NCI-H526 treated with DMSO at 0.1 percent for 48 hours (cell line): ENCODE measurements around the gene SUPT3H.

ENCODE experiments used
- DNase-seq: peaks from one replicate; lab custom pipeline; 2025; lab: John Stamatoyannopoulos, UW

SUPT3H gene

DNA sequence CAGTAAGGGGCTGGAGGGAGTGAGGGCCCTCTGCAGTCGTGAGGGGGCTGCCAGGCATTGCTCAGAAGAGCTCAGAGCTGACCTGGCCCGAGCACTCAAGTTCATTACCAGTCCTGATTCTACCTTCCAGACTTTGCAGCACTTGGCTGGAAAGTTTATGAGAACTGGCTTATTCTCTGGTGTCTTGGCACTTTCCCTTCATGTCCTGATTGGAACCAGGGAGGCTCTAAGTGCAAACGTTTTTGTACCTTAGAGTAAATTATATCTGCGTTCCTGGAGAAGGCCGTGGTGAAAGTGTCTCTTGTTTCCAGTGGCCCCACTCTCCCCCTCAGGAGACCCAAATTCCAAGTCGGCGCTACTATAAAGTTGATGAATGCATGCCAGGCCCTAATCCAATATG, 587.9 kb downstream of the SUPT3H start:
- DNase-seq: no peak

DNA sequence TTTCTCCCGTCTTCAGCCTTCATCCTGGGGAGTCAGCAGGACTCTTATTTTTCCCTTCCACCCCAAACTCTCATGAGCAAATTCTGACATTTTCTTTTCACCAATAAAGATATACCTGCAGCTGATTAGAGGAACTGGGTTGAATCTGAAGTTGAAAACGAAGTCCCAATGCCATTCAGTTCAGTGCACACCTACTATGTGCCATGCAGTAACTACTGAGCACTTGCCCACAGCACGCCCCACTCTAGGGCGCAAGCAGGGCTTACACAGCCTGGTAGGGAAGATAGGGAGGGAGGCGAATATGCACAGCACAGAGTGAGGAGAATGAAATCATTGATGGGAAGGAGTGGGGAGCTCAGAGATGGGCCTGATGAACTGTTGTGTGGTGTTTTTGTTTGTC, 588.7 kb downstream of the SUPT3H start:
- DNase-seq: no peak

DNA sequence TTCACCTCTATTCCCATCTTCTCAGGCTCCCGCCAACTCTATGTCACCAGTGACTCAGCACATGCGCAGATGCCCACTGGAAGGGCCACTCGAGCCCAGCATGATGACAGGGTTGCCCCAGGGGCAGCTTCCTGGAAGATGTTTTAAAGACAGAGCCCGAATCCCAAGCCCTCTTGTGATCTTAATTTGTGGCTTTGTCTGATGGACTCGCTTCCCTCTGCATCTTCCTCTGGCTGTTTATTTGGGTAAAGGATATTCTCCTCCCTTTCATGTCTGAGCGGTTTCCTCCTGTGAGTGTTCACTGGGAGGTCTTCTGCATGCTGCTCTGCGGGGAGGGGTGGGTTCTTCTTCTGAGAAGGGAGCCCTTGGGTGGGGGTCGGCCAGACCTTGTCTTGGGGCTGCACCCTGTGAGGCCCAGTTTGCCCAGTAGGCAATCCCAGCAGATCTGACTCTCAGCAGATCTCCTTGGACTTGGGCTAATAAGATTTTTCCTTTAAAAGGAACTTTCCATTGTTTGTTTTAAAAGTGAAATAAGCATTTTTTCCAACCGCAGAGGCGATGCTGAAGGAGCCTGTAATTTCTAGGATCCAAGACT, 589.2 kb downstream of the SUPT3H start:
- no peak for DNase-seq

DNA sequence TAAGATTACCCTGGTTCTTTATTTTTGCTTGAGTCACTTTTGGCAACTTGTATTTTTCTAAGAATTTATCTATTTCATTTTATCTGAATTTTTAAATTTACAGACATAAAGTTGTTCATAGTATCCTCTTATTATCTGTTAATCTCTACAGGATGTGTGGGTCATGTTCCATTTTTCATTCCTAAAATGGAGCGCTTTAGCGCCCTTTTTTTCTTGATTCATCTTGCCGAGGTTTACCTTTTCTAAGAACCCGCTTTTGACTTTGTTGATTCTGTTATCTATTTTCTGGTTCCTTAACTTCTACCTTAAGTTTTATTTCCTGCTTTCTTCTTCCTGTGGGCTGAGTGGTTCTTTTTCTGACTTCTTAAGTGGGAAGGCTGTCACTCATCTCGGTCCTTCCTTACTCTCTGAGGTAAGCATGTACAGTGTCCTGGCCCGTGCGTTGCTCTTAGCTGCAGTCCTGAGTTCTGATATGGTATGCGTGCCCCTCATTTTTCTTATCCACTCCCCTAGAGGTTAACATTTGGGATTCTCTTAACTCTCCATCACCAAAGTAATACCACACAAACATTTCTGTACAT, 590.4 kb downstream of the SUPT3H start:
- DNase-seq: no peak

DNA sequence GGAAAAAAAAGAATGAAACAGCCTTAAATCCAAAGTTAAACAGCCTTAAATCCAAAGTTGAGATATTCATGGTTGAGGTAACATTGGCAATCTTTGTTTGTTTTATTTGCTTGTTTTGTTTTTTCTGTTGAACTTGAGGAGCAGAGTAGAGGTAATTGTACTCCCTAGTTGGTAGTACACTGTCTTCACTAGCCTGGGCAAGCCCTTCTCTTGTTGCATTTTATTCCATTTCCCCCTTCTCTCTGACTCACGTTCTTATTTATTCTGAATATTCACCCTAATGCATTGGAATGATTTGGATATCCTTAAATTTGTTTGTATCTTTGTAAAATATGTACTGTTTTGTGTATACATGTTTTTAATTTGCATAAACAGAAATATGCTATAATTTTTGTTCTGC, 592.6 kb downstream of the SUPT3H start:
- DNase-seq: no peak

DNA sequence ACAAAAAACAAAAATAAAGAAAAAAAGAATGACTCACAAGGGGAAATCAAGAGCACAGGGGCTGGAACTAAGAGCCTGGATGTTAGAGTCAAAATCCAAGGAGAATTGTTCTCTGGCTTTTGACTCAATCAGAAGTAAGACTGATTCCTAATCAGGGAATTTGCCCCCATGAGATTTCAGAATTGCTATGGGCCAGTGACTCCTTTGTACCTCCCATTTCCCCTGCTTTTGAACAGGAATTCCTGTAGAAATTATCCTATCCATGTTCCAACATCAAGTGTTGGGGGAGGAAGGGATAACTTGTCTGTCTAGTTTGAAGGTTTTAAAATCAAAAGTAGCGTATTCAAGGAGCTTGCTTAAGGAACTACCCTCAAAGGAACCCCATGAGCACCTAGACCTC, 593.5 kb downstream of the SUPT3H start:
- DNase-seq: no peak

DNA sequence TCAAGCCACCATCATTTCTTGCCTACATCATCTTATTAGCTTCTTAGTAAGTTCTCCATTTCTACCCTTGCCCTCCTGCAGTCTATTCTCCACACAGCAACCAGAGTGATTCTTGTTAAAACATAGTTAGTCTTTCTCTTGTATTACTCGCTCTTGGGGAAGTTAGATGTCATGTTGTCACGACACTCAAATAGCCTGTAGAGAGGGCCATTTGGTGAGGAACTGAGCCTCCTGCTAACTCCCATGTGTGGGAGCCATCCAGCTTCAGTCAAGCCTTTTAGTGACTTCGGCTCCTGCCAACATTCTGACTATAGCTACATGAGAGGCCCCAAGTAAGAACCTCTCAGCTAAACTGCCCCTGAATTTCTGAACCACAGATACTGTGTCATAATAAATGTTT, 594.8 kb downstream of the SUPT3H start:
- DNase-seq: no peak

DNA sequence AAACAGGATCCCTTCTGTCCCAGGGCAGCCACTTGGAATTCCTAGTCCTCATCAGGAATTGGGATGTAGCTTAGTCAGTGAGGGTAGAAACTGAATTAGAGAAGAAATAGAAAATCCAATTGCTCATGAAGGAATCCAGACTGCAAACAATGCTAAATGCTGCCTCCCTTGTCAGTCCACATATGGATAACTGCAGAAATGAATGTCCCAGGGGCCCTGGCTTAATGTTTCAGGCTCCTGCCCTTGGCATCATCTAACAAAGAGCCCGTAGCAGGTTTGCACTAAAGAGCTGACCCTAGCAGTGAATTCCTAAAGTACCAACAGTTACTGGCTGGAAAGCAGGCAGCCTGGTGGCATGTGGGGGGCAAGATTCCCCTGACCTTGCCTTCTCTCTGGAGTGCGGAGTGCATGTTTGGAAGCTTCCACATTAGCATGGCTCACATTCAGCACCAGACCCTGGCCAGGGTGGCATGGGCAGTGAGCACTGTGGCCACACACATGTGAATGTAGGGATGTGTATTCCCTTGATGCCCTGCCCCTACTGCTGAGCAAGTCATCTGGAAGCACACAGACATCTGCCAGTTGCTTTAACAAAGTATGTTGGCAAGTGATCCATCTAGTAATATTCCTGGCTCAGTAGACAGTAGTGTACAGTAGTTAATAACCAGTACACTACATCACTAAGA, 595.7 kb downstream of the SUPT3H start:
- no peak for DNase-seq

DNA sequence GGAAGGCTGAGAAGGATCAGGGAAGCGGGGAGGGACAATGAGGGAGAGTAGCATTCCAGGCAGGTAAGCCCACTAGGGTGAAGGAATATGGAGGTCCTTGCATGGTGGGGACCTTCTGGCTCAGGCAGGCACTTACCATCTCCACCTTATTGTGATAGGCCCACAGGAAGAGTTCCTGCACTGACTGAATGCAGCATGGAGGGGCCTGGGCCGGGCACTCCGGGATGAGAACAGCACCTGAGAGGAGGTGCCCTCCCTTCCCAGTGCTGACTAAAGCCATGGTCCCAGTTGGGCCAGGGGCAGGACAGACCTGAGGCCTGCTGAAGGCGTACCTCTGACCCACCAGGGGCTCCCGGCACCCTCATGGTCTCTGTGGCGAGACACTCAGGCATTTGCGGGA, 597.6 kb downstream of the SUPT3H start:
- no peak for DNase-seq

DNA sequence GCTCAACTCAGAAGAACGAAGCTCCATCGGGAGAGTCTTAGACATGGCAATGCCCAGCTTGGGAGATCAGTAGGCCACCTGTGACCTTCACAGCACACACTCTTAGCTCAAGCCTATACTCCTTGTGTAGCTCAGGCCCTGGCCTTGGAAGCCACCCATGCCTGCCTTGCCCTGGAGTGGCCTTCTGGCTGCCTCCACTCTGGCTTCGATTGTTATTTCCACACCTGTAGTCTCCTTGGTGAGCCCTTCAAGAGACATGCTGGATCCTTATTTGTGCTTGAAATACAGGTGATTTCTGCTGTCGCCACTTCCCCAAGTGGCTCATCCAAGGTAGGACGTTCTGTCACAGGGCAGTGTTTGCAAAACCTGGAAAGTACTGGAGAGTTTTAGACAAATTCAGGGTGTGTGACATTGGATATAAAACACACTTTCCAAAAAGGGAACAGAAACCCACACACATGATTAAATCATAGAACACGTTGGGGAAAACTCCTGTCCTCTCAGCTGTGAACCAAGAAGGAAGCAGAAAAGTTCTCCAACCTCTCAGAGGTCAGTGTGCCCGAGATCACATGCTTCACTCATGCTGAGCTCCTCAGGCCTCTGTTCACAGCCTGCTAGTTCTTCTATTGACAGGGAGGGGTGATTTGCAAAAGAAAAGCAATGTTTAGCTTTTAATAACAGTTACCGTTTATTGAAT, 598.5 kb downstream of the SUPT3H start:
- no peak for DNase-seq
